NCI-H1436 treated with DMSO at 0.1 percent for 48 hours (cell line): ENCODE measurements around the gene SSB.
A peak's percentile ranks its signal among the peaks of the same experiment; 100 is the strongest.
"Not testable (repeated sequence)": the region's sequence is repeated elsewhere in the genome, so short reads cannot be mapped to it uniquely, and the experiment has no call there.

Experiments used
- DNase-seq: peaks from one replicate; lab custom pipeline; 2025; lab: John Stamatoyannopoulos, UW

Gene SSB

GRCh38 chr2:169798718-169799592, at the start of gene SSB:
TSS of gene SSB (plus strand) at chr2:169798871. CDS start at chr2:169800961, 2,090 bp downstream.
- peak; percentile 44 for DNase-seq

- no peak for DNase-seq
Observed at GRCh38 chr2:169752752-169753151, 45.9 kb upstream of the SSB start.

- DNase-seq, result no peak
Observed at GRCh38 chr2:169755083-169755870, 43.4 kb upstream of the SSB start.

GRCh38 chr2:169756342-169756741, 42.3 kb upstream of the SSB start:
- DNase-seq, result no peak

GRCh38 chr2:169757356-169757755, 41.3 kb upstream of the SSB start:
- DNase-seq, result no peak

GRCh38 chr2:169757778-169758177, 40.9 kb upstream of the SSB start:
- no peak for DNase-seq

- DNase-seq, result no peak
Observed at GRCh38 chr2:169759987-169760386, 38.7 kb upstream of the SSB start.

GRCh38 chr2:169760798-169761197, 37.9 kb upstream of the SSB start:
- not testable (repeated sequence) for DNase-seq

- DNase-seq, result no peak
Observed at GRCh38 chr2:169761251-169761969, 37.3 kb upstream of the SSB start.

GRCh38 chr2:169761970-169762292, 36.7 kb upstream of the SSB start:
- DNase-seq, result no peak

- no peak for DNase-seq
Observed at GRCh38 chr2:169765523-169765922, 33.1 kb upstream of the SSB start.

- DNase-seq, result no peak
Observed at GRCh38 chr2:169767243-169767888, 31.3 kb upstream of the SSB start.

- no peak for DNase-seq
Observed at GRCh38 chr2:169768262-169768995, 30.2 kb upstream of the SSB start.

- no peak for DNase-seq
Observed at GRCh38 chr2:169771021-169771420, 27.6 kb upstream of the SSB start.

- DNase-seq, result no peak
Observed at GRCh38 chr2:169771612-169772011, 27.1 kb upstream of the SSB start.

GRCh38 chr2:169772651-169773050, 26.0 kb upstream of the SSB start:
- no peak for DNase-seq

GRCh38 chr2:169775354-169775753, 23.3 kb upstream of the SSB start:
- DNase-seq, result no peak

GRCh38 chr2:169775765-169776164, 22.9 kb upstream of the SSB start:
- no peak for DNase-seq

GRCh38 chr2:169776252-169776761, 22.4 kb upstream of the SSB start:
- DNase-seq, result no peak

- no peak for DNase-seq
Observed at GRCh38 chr2:169778446-169778845, 20.2 kb upstream of the SSB start.
